SJCRH30 (cell line): ENCODE measurements around the gene UVRAG. TPM values are rescaled to one million over a fixed set of nuclear protein-coding genes. Genes with fewer than 3 reads are reported as not detected.
"Not testable (repeated sequence)": the region's sequence is repeated elsewhere in the genome, so short reads cannot be mapped to it uniquely, and the experiment has no call there.

Experiments used
- DNase-seq, 2 experiments: peaks; one replicate each; pipeline ENCODE4 v3.0.0-alpha.2; 2015 to 2020
- H3K27ac ChIP-seq: fragments of 250-450 bp; sonication (Bioruptor Pico); 2 replicates; pipeline ENCODE4 v1.5.1; 2020; ENCODE audit warnings: mild to moderate bottlenecking, moderate library complexity
- H3K27me3 ChIP-seq: fragments of 250-450 bp; sonication (Bioruptor Pico); 2 replicates; pipeline ENCODE4 v1.5.1; 2020; ENCODE audit warnings: mild to moderate bottlenecking, moderate library complexity
- H3K36me3 ChIP-seq: fragments of 250-450 bp; sonication (Bioruptor Pico); 2 replicates; pipeline ENCODE4 v1.5.1; 2020; ENCODE audit warnings: mild to moderate bottlenecking, moderate library complexity
- H3K4me1 ChIP-seq: fragments of 250-450 bp; sonication (Bioruptor Pico); 2 replicates; pipeline ENCODE4 v1.5.1; 2020; ENCODE audit warnings: mild to moderate bottlenecking, moderate library complexity
- H3K4me3 ChIP-seq: fragments of 250-450 bp; sonication (Bioruptor Pico); 2 replicates; pipeline ENCODE4 v1.5.1; 2020; ENCODE audit warnings: mild to moderate bottlenecking, moderate library complexity
- H3K9me3 ChIP-seq: fragments of 250-450 bp; sonication (Bioruptor Pico); replicated peaks from 2 replicates; pipeline ENCODE4 v1.5.1; 2020; ENCODE audit warnings: mild to moderate bottlenecking, moderate library complexity
- total RNA-seq: library from RNA; depleted of rRNA; stranded (reverse); fragments of >200 nt; shearing (Covaris generic); gene quantifications from 2 replicates; pipeline ENCODE4 v1.2.3, GENCODE V29; 2014

UVRAG gene
- total RNA-seq, 1 experiment from 2014 or later, result 15.0 TPM

GRCh38 chr11:75968021-75968625 lies 153.1 kb downstream of the UVRAG start:
- H3K4me3 ChIP-seq, result no peak overlapping the region
- no peaks in the 10 kb centered on the region for H3K36me3 ChIP-seq
- no peak for DNase-seq
- H3K27ac ChIP-seq, result no peak overlapping the region
- H3K4me1 ChIP-seq, result peaks cover 9% of the 10 kb centered on the region
- no peaks in the 10 kb centered on the region for H3K27me3 ChIP-seq
- no peaks in the 10 kb centered on the region for H3K9me3 ChIP-seq

GRCh38 chr11:75969626-75970308 lies 154.8 kb downstream of the UVRAG start:
- Histone ChIP-seq H3K4me1 (peaks cover 9% of the 10 kb centered on the region), H3K27me3 (no peaks in the 10 kb centered on the region), H3K4me3 (no peak overlapping the region), H3K36me3 (no peaks in the 10 kb centered on the region), H3K9me3 (no peaks in the 10 kb centered on the region), H3K27ac (no peak overlapping the region)
- no peak for DNase-seq

- not testable (repeated sequence) for H3K27ac ChIP-seq, H3K4me3 ChIP-seq, H3K36me3 ChIP-seq, H3K27me3 ChIP-seq, H3K4me1 ChIP-seq, DNase-seq, H3K9me3 ChIP-seq
Measured at GRCh38 chr11:75973710-75974109, 158.7 kb downstream of the UVRAG start.

GRCh38 chr11:75979075-75979474 lies 164.1 kb downstream of the UVRAG start:
- H3K27ac ChIP-seq, H3K36me3 ChIP-seq, H3K9me3 ChIP-seq, DNase-seq, H3K4me3 ChIP-seq, H3K27me3 ChIP-seq, H3K4me1 ChIP-seq: not testable (repeated sequence)

GRCh38 chr11:75979479-75980027 lies 164.5 kb downstream of the UVRAG start:
- H3K36me3 ChIP-seq, H3K4me1 ChIP-seq, DNase-seq, H3K27ac ChIP-seq, H3K4me3 ChIP-seq, H3K27me3 ChIP-seq, H3K9me3 ChIP-seq: not testable (repeated sequence)

- H3K27ac ChIP-seq, result no peak overlapping the region
- H3K36me3 ChIP-seq, result peaks cover 8% of the 10 kb centered on the region; the same call in 1 of the 2 replicates
- H3K27me3 ChIP-seq, result no peaks in the 10 kb centered on the region
- no peaks in the 10 kb centered on the region for H3K4me1 ChIP-seq
- H3K4me3 ChIP-seq, result no peak overlapping the region
- DNase-seq, result no peak
- no peaks in the 10 kb centered on the region for H3K9me3 ChIP-seq
Measured at GRCh38 chr11:75980031-75980430, 165.0 kb downstream of the UVRAG start.

- H3K36me3 ChIP-seq, result peaks cover 8% of the 10 kb centered on the region; the same call in 1 of the 2 replicates
- no peak overlapping the region for H3K4me3 ChIP-seq
Measured at GRCh38 chr11:75981546-75981945, 166.5 kb downstream of the UVRAG start.

GRCh38 chr11:75982309-75982708 lies 167.3 kb downstream of the UVRAG start:
- Histone ChIP-seq H3K4me1 (peaks cover 4% of the 10 kb centered on the region), H3K36me3 (peaks cover 8% of the 10 kb centered on the region; the same call in 1 of the 2 replicates), H3K27me3 (no peaks in the 10 kb centered on the region), H3K4me3 (no peak overlapping the region), H3K9me3 (no peaks in the 10 kb centered on the region), H3K27ac (no peak overlapping the region)
- DNase-seq, result peak; percentile 13 to 54

More at GRCh38 chr11:75981546-75981945, 166.5 kb downstream of the UVRAG start:
- Histone ChIP-seq H3K27ac (no peak overlapping the region), H3K4me1 (no peaks in the 10 kb centered on the region), H3K27me3 (no peaks in the 10 kb centered on the region), H3K9me3 (no peaks in the 10 kb centered on the region)
- no peak for DNase-seq

GRCh38 chr11:75986966-75987365 lies 172.0 kb downstream of the UVRAG start:
- Histone ChIP-seq H3K36me3 (peaks cover 8% of the 10 kb centered on the region; the same call in 1 of the 2 replicates), H3K9me3 (peaks cover 4% of the 10 kb centered on the region; the same call in 1 of the 2 replicates), H3K27me3 (no peaks in the 10 kb centered on the region), H3K27ac (no peak overlapping the region), H3K4me3 (no peak overlapping the region), H3K4me1 (peaks cover 4% of the 10 kb centered on the region)
- DNase-seq, result peak in 1 of 2 experiments; percentile 37

GRCh38 chr11:75993126-75993525 lies 178.1 kb downstream of the UVRAG start:
- Histone ChIP-seq H3K36me3 (no peaks in the 10 kb centered on the region), H3K27me3 (no peaks in the 10 kb centered on the region), H3K9me3 (peaks cover 3% of the 10 kb centered on the region; the same call in 1 of the 2 replicates), H3K4me1 (no peaks in the 10 kb centered on the region), H3K4me3 (no peak overlapping the region), H3K27ac (no peak overlapping the region)
- DNase-seq, result no peak

- no peak overlapping the region for H3K27ac ChIP-seq
- H3K9me3 ChIP-seq, result no peaks in the 10 kb centered on the region
- no peaks in the 10 kb centered on the region for H3K4me1 ChIP-seq
- H3K27me3 ChIP-seq, result no peaks in the 10 kb centered on the region
- H3K4me3 ChIP-seq, result no peak overlapping the region
- H3K36me3 ChIP-seq, result no peaks in the 10 kb centered on the region
- DNase-seq, result no peak
Measured at GRCh38 chr11:75994616-75995015, 179.6 kb downstream of the UVRAG start.

- no peaks in the 10 kb centered on the region for H3K4me1 ChIP-seq
- H3K27me3 ChIP-seq, result no peaks in the 10 kb centered on the region
- no peak overlapping the region for H3K27ac ChIP-seq
- no peak overlapping the region for H3K4me3 ChIP-seq
- H3K9me3 ChIP-seq, result peaks cover 4% of the 10 kb centered on the region
- H3K36me3 ChIP-seq, result no peaks in the 10 kb centered on the region
- DNase-seq, result no peak
Measured at GRCh38 chr11:75996523-75997442, 181.8 kb downstream of the UVRAG start.

- H3K4me3 ChIP-seq, result no peak overlapping the region
- H3K27ac ChIP-seq, result no peak overlapping the region
- no peaks in the 10 kb centered on the region for H3K27me3 ChIP-seq
- H3K4me1 ChIP-seq, result no peaks in the 10 kb centered on the region
- DNase-seq, result no peak
- 0 out of 2 replicates have a peak, but pooled peaks cover 3% of the 10 kb centered on the region for H3K36me3 ChIP-seq
- H3K9me3 ChIP-seq, result peaks cover 4% of the 10 kb centered on the region
Measured at GRCh38 chr11:76004400-76004799, 189.4 kb downstream of the UVRAG start.

- no peak for DNase-seq
- no peaks in the 10 kb centered on the region for H3K4me1 ChIP-seq
- H3K36me3 ChIP-seq, result 0 out of 2 replicates have a peak, but pooled peaks cover 3% of the 10 kb centered on the region
- no peaks in the 10 kb centered on the region for H3K27me3 ChIP-seq
- peaks cover 4% of the 10 kb centered on the region for H3K9me3 ChIP-seq
- no peak overlapping the region for H3K4me3 ChIP-seq
- no peak overlapping the region for H3K27ac ChIP-seq
Measured at GRCh38 chr11:76005756-76006155, 190.7 kb downstream of the UVRAG start.
